DLD1 (cell line): ENCODE results near the gene A1BG.
"Not testable (repeated sequence)": the region's sequence is repeated elsewhere in the genome, so short reads cannot be mapped to it uniquely, and the experiment has no call there.

ENCODE experiments used
- in situ Hi-C: cut with HindIII; loops from 2 replicates; pipeline ENCODE4 v1.10.0; 2017; ENCODE audit warnings: low sequenced_read_pairs

A1BG gene

GRCh38 chr19:58386576-58387337 lies 33.5 kb upstream of the A1BG start, which contains the start of gene RPS5:
TSS of gene RPS5 (plus strand) at chr19:58387269. CDS start at chr19:58388138, 869 bp downstream.
- in situ Hi-C loops = no loop called here

- in situ Hi-C loops = no loop called here
Measured at GRCh38 chr19:58385891-58386575, 32.7 kb upstream of the A1BG start.

DNA sequence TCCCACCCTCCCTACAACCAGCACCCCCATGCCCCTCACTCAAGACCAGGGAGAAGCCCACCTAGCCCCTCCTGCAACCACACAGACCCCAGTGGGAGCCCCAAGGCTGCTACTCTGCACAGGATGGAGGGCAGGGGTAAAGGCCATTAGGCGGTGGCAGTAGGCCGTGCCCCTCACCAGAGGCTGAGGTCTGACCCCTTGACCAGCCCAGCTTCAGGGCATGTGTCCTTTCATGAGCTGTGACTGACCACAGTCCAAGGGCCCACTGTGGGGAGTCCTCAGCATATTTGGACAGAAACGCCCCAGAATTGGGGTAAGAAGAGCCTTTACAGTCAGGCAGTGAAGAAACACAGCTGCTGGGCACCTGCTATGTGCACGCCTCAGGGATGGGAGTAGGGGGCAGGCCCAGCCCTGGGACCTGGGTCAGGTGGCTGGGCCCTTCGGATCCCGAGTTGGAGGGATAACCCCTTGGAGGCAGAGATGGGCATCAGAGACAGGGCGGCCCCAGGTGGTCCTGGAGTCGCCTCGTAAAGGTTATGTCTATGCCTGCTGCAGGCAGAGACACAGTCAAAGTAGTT lies 32.1 kb upstream of the A1BG start:
- in situ Hi-C loops = no loop called here

GRCh38 chr19:58382997-58383603 lies 29.8 kb upstream of the A1BG start:
- in situ Hi-C loops = no loop called here

DNA sequence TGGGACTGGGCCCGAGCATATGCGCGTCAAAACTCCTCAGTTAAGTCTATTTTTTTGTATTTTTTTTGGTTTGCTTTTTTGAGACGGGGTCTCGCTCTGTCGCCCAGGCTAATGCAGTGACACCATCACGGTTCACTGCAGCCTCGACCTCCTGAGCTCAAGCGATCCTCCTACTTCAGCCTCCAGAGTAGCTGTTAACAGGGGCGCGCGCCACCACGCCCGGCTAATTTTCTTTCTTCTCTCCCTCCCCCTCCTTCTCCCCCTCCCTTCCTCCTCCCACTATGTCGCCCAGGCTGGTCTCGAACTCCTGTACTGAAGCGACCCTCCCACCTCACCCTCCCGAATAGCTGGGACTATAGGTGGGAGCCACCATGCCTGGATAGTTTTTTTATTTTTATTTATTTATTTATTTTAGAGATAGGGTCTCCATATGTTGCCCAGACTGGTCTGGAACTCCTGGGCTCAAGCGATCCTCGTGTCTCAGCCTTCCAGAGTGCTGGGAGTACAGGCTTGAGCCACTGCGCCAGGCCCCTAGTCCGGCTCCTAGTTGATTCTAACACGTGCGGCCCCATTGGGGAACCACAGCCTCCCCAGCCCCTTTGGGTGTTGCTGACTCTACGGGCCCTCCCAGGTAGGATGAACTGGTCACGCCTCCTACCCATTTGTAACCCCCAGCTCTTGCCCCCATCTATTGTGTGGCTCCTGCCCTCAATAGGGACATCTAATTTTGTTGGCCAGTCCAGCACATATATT lies 28.3 kb upstream of the A1BG start:
- in situ Hi-C loops = no loop called here

DNA sequence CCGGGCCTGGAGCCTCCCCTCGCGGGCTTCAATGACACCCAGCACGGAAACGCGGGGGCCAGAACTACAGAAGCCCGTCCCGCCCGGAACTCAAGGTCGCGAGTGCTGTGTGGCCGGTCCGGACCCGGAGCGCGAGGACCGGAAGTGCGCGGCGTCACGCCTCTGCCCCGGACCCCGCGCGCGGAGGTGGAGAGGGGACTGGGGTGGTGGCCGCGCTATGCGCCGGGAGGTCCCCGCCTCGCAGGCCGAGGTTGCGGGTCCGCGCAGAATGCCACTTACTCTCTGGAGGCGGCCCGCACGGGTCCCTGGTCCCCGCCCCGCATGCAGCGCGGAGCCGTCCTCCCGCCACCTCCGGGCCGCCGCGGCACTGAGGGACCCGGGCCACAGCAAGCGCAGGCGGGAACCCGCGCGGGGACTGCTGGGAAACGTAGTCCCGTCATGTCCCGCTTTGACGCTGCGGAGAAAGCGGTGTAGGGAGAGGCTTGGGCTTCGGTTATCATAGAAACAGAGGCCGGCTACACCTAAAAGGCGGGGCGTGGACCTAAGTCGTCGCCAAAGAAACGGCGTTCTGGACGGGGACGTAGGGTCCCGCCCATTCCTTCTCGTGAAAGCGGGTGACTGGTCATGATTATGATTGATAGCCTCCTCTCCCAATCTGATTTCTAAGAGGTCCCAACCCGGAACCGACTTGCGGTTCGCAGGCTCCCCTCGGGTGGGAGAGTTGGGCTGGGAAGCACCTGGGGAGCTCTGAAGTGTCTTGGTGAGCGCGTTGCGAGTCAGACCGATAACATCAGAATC lies 27.6 kb upstream of the A1BG start, which contains the start of gene ZNF837:
Gene ZNF837, minus strand, starts transcription at position 369 of the 798 bp plus-strand sequence. CDS start 11,698 bp downstream, outside the sequence.
- in situ Hi-C loops = no loop called here

GRCh38 chr19:58380037-58380661 lies 26.9 kb upstream of the A1BG start:
- in situ Hi-C loops = no loop called here

GRCh38 chr19:58379246-58379645 lies 26.0 kb upstream of the A1BG start:
- in situ Hi-C loops = no loop called here

DNA sequence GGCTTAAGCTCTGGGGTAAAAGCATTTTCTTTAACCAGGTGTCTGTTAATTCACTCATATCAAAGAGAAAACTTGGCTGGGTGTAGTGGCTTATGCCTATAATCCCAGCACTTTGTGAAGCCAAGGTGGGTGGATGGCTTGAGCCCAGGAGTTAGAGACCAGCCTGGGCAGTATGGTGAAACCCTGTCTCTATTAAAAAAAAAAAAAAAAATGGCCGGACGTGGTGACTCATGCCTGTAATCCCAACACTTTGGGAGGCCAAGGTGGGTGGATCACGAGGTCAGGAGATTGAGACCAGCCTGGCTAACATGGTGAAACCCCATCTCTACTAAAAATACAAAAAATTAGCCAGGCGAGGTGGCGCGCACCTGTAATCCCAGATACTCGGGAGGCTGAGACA lies 23.4 kb upstream of the A1BG start:
- in situ Hi-C loops = not testable (repeated sequence)

DNA sequence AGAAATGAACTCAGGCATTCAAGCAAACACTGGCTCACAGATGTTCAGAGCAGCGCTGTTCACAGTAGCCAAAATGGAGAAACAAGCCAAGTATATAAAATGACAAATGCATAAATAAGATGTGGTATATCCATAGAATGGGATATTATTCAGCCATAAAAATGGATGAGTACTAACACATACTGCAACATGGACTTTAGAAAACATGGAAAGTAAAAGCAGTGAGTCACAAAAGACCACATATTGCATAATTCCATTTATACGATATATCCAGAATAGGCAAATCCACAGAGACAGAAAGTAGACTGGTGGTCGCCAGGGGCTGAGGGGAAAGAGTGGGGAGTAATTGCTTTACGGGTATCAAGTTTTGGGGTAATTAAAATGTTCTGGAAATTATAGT lies 20.9 kb upstream of the A1BG start:
- in situ Hi-C loops = no loop called here

DNA sequence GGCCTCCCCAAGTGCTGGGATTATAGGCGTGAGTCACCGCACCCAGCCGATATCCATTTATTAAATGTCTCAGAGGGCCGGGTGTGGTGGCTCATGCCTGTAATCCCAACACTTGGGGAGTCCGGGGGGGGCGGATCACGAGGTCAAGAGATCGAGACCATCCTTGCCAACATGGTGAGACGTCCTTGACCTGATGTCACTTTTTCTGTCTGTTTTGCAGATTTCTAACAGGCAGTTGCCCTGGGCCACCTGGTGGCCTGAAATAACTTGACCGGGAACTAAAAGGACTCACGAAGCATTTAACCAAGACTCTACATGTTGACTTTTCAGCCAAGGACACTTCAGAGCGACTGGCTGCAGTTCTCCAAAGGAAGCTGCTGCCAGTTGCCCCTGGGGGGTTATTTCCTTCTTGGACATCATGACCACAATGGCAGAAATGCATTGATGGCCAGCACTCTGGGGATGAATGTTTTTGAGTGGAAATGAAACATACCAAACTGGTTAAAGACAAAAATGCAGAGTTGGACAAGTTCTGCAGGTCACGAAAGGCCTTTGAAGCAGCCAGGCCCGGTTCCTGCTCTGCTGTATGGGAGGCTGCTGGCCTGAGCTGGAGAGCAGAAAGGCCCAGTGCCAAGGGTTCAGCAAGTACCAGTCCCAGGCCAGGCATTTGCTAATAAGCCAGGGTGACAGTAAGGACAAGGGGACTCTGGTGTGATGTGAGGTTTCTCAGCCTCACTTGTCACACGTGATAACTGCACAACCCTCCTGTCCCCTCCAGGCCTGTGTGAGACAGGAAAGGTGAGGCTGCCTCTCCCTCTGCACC lies 19.2 kb upstream of the A1BG start:
- in situ Hi-C loops = no loop called here

- in situ Hi-C loops = no loop called here
Measured at GRCh38 chr19:58368561-58369360, 15.5 kb upstream of the A1BG start.

- in situ Hi-C loops = no loop called here
Measured at GRCh38 chr19:58367698-58368454, 14.6 kb upstream of the A1BG start.

DNA sequence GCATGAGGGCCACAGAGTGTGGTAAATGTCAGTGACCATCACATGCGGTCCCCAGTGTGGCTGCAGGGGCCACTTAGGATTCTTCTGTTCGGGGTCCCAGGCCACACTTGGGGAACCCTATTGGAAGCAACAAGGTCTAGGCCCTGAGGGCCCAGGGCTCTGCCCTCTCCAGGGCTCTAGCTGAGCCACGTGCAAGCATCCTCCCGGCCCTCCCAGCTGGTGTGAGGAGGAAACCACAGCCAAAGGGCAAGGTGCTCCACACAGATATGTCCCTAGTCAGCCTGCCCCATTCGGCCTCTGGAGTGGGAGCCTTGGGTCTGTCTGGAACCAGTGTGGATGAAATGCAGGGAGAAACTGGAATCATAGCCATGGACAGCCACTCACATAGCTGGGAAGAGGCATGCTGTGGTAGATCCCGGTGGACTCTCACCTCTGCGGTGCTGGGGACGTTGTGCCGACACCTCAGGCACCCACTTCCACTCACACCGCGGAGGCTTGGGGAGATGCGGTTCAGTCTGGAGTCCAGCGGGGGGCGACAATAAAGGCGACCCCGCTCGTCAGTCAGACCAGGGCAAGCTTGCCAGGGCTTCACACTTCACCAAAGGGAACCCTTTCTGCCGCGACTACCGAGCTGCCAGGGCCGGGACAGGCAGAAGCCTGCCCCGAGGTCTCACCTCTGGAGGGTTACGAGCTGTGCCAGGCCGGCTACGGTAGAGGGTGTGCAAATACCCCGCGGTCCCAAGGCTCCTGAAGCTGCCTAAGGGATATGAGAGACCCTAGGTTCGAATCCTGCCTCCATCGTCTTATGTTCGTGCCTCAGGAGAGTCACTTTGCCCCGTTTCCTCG lies 13.5 kb upstream of the A1BG start:
- in situ Hi-C loops = no loop called here

- in situ Hi-C loops = no loop called here
Measured at GRCh38 chr19:58364146-58364545, 10.9 kb upstream of the A1BG start.

DNA sequence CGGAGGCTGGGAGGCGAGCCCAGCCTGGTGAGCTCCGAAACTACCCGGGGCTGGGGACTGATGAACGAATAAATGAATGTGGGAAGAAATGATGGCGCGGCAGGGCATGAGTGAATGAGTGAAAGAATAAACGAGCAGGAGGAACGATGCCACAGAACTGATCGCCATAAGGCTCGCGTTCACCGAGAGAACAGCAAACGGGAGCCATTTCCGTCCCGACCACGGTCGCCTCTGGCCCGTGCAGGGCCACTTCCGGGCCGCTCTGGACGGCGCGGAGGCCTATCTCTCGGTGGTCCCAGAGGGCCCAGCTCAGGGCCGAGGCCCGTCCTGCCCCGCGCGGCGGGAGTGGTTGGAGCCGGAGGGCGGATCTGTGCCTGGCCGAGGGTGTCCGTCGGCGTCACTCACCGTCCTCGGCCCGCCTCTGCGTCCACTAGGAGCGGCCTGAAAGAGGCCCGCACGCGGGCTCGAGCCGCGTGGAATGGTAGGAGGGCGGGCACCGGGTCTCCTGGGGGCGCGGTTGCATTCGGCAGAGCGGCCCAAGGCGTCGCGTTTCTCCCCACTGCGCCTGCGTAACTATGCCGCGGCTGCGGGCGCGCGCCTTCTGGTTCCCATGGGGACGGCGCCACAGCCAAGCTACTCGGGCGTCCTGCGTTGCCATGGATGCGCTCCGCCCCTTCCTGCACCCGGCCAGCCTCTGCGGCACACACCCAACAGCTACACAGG lies 9.1 kb upstream of the A1BG start, which contains the start of gene ZNF497:
Gene ZNF497, minus strand, starts transcription at position 480 of the 723 bp plus-strand sequence. CDS start 5,116 bp downstream, outside the sequence.
- in situ Hi-C loops = no loop called here
